Ovary (tissue), 9 donors: Measurements from ENCODE around the gene TRNP1. TPM values are rescaled to one million over a fixed set of nuclear protein-coding genes. Genes with fewer than 3 reads are reported as not detected.

Source experiments
- DNase-seq, 5 donors: peaks; one replicate each; pipeline ENCODE4 v3.0.0-alpha.2; 2019 to 2020
- H3K27ac ChIP-seq, 2 donors: fragments of 200-600 bp; one replicate each; pipeline versions ENCODE4 v1.5.1 to v1.8.0; 2019 to 2022
- H3K27me3 ChIP-seq: fragments of 200-600 bp; one replicate; pipeline ENCODE4 v1.8.0; 2022
- H3K36me3 ChIP-seq: fragments of 200-600 bp; sonication (generic); one replicate; pipeline ENCODE4 v1.5.1; 2019
- H3K4me1 ChIP-seq: one replicate; pipeline ENCODE4 v1.8.1; 2013; ENCODE audit warnings: mild to moderate bottlenecking, moderate library complexity; ENCODE audit not compliant: insufficient read depth
- H3K4me3 ChIP-seq: fragments of 200-600 bp; sonication (generic); one replicate; pipeline ENCODE4 v1.5.1; 2017
- H3K9me3 ChIP-seq, 2 donors: fragments of 200-600 bp in 1 of 2; sonication (generic) in 1 of 2; one replicate each; pipeline versions ENCODE4 v1.5.1 to v1.8.1; 2013 to 2019; ENCODE audit warnings: mild to moderate bottlenecking in 1 of 2, moderate library complexity in 1 of 2
- EP300 ChIP-seq: sonication (generic); formaldehyde crosslinking; IDR thresholded peaks from one replicate; pipeline ENCODE4 v1.6.1; 2017; ENCODE audit warnings: antibody characterized with exemption
- POLR2A ChIP-seq: fragments of 450-650 bp; IDR thresholded peaks from one replicate; pipeline ENCODE4 v1.6.1; 2017; ENCODE audit warnings: antibody characterized with exemption, mild to moderate bottlenecking, moderate library complexity
- WGBS, 3 donors: extraction: QIAGEN DNeasy Blood & Tissue Kit in 1 of 3; methylation state at CpG; one replicate each; pipeline versions ENCODE4 v1.1.5 to v1.1.7; 2013 to 2017; 5-methylcytosine and 5-hydroxymethylcytosine counted together
- intact Hi-C, 4 donors: fragments of 100-400 bp; cut with DNase I; formaldehyde crosslinking; loops; one replicate each; pipeline versions ENCODE4 v1.11.0 to v1.15.1; 2022 to 2023
- polyA plus RNA-seq, 2 donors: library from polyadenylated mRNA; stranded (reverse); fragments of 200-250 nt in 1 of 2; fragments of 350-450 nt in 1 of 2; fragmentation: Illumina TruSeq in 1 of 2; extraction: RNeasy Lipid Tissue Mini Kit (QIAGEN cat#74804) in 1 of 2; gene quantifications; one replicate each; pipeline ENCODE4 v1.2.3, GENCODE V29; 2013 to 2014
- total RNA-seq, 7 donors: library from RNA; depleted of rRNA in 2 of 7; stranded (reverse); fragments of >200 nt in 2 of 7; fragmentation: NEBNext Ultra II Directional in 3 of 7; extraction: Animal tissue kit (Norgen Biotek cat#: 25700) in 3 of 7; gene quantifications; one replicate each; pipeline versions ENCODE4 v1.1.0 to v1.2.4, GENCODE V29; 2016 to 2023
- TF ChIP-seq, protein P1 (sequence below), 3 donors: fragments of 450-650 bp in 2 of 3; fragments of 200-600 bp in 1 of 3; IDR thresholded peaks; one replicate each; pipeline versions ENCODE4 v1.5.1 to v1.8.0; 2016 to 2022; ENCODE audit warnings: antibody characterized with exemption in 3 of 3, mild to moderate bottlenecking in 1 of 3
- donor health status: DM: no; HTN: no; CAD: no; lungs with moderate emphysema.
- donor health status: DM: no; HTN: no; CAD: no.
- donor health status: Bipolar disorder and iron deficiency.
- donor health status: DM: yes; HTN: yes; CAD: no.
- donor health status: DM: no; HTN: no; CAD: no.
- donor health status: DM: yes; HTN: yes; CAD: no.

TRNP1 gene
- total and polyA plus RNA-seq, 9 donors, result 0.25 to 23.8 (median 4.2) TPM

DNA sequence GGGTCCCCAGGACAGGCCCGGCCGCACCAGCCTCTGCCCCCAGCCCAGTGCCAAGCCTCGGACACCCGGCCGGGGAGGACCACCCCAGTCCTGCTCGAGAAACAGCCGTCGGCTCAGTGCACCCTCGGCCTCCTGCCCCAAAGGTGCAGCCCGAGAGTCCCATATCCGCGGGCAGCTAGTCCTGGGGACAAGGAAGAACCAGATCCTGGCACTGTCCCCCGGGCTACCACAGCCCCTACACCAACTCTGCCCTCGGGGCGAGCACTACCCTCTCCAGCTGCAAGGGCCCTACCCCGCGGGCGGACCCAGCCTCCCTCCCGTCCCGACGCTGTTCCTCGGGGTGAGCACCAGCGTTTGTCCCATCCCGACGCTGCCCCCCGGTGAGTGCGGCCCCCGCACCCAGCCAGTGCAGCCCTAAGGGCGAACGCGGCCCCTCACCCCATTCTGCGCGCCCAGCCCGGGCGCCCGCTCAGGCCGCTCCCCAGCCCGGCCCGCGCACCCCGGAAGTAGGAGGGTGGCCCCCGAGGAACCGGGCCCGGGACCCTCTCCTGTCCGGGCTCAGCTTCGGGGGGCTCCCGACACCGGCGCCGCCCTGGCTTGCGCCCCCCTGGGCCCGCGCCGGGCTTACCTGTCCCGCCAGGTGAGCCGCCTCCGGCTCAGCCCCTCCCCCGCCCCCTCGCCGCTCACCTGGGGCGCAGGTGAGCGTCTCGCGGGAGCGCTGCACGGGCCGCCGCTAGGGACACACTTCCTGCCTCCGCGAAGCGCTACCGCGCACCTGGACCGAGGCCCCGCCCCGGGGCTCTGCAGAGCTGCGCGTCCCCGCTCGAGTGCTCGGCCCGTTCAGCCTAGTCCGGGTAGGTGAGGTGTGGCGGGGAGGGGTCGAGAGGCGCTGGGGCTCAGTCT, 33.5 kb upstream of the TRNP1 start, which contains the start of gene KDF1:
Gene KDF1 (minus strand): TSS at position 747 of the 903 bp plus-strand sequence. CDS start 8,088 bp downstream, outside the sequence.
- Histone ChIP-seq H3K4me3 (peak within 1 kb of the TSS; percentile 24), H3K27ac (no peak within 1 kb of the TSS), H3K9me3 (no peaks in the 10 kb centered on the region), H3K27me3 (no peaks in the 10 kb centered on the region), H3K4me1 (peaks cover 4% of the 10 kb centered on the region), H3K36me3 (no peaks in the 10 kb centered on the region)
- TF ChIP-seq, protein P1, sequence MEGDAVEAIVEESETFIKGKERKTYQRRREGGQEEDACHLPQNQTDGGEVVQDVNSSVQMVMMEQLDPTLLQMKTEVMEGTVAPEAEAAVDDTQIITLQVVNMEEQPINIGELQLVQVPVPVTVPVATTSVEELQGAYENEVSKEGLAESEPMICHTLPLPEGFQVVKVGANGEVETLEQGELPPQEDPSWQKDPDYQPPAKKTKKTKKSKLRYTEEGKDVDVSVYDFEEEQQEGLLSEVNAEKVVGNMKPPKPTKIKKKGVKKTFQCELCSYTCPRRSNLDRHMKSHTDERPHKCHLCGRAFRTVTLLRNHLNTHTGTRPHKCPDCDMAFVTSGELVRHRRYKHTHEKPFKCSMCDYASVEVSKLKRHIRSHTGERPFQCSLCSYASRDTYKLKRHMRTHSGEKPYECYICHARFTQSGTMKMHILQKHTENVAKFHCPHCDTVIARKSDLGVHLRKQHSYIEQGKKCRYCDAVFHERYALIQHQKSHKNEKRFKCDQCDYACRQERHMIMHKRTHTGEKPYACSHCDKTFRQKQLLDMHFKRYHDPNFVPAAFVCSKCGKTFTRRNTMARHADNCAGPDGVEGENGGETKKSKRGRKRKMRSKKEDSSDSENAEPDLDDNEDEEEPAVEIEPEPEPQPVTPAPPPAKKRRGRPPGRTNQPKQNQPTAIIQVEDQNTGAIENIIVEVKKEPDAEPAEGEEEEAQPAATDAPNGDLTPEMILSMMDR (IDR thresholded peaks at IDR 0.05), result no peak
- intact Hi-C loops, result no loop called here
- 1% methylated on average over 40 to 86 of the region's 86 CpGs for WGBS, 3 donors
- DNase-seq, result peak in 1 of 5 donors; percentile 22

DNA sequence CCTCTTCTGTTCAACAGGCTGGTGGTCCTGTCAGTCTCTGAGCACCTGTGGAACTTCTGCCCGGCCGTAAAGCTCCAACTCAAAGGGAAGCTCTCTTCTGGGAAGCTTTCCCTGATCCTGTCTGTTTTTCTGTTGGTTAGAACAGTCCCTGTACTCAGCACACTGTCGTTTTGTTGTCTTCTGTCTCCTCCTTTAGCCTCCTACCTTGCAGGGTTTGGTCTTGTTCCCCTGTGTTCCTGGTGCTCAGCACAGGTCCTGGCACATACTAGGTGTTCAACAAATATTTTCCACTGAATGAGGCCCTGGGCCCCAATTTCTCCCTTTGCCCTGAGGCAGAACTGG, 32.9 kb upstream of the TRNP1 start:
- H3K9me3 ChIP-seq, result no peaks in the 10 kb centered on the region
- TF ChIP-seq, protein P1 (IDR thresholded peaks at IDR 0.05), result no peak
- TF ChIP-seq EP300, result no peak
- TF ChIP-seq POLR2A, result no peak
- DNase-seq, result no peak
- no peaks in the 10 kb centered on the region for H3K27me3 ChIP-seq
- intact Hi-C loops, result no loop called here
- no peak overlapping the region for H3K27ac ChIP-seq
- H3K4me1 ChIP-seq, result peaks cover 4% of the 10 kb centered on the region
- WGBS, 3 donors, result 4 to 9% (median 7%) methylated on average over 3 of the region's 3 CpGs
- H3K4me3 ChIP-seq, result peak overlapping the region; percentile 24
- H3K36me3 ChIP-seq, result no peaks in the 10 kb centered on the region

DNA sequence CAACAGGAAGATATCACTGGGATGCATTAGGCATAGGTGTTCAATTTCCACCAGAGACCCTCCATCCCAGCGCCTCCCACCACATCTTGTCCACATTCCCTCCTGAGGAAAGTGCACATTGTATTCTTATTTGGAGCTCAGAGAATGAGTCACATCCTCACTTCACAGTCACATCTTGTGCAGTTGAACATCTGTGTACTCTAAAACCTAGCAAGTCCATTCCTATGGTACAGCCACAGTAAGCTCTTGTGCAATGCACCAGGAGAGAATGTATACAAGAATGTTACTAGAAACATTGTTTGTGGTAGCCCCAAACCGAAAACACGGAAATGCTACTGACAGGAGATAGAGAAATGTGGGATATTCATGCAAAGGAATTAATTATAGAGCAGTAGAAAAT, 31.7 kb upstream of the TRNP1 start:
- H3K27me3 ChIP-seq, result no peaks in the 10 kb centered on the region

DNA sequence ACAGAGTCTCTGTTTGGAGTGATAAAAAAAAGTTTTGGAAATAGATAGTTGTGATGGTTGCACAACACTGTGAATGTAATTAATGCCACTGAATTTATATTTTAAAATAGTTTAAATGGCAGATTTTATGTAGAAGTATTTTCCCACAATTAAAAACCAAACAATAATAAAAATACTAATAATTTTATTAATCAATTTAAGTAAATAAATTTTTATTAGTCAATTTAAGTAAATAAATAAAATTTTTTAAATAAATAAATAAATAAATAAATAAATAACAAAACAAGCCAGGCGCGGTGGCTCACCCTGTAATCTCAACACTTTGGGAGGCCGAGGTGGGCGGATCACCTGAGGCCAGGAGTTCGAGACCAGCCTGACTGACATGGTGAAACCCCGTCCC, 28.3 kb upstream of the TRNP1 start:
- 85 to 89% (median 85%) methylated on average over 6 of the region's 6 CpGs for WGBS, 3 donors
- Histone ChIP-seq H3K27me3 (no peaks in the 10 kb centered on the region), H3K27ac (no peak overlapping the region), H3K4me3 (no peak overlapping the region), H3K9me3 (no peaks in the 10 kb centered on the region), H3K4me1 (peaks cover 2% of the 10 kb centered on the region), H3K36me3 (no peaks in the 10 kb centered on the region)
- DNase-seq, result no peak
- TF ChIP-seq EP300 (no peak), POLR2A (no peak)
- TF ChIP-seq, protein P1 (IDR thresholded peaks at IDR 0.05), result no peak
- intact Hi-C loops, result no loop called here

More for the DNA sequence above, 31.7 kb upstream of the TRNP1 start:
- no peak for DNase-seq
- WGBS, 3 donors, result 43 to 53% (median 44%) methylated on average over 3 of the region's 3 CpGs
- H3K4me3 ChIP-seq, result no peak overlapping the region
- intact Hi-C loops, result no loop called here
- H3K9me3 ChIP-seq, result no peaks in the 10 kb centered on the region
- TF ChIP-seq, protein P1 (IDR thresholded peaks at IDR 0.05), result no peak
- TF ChIP-seq EP300 (no peak), POLR2A (no peak)
- no peaks in the 10 kb centered on the region for H3K36me3 ChIP-seq
- peaks cover 4% of the 10 kb centered on the region for H3K4me1 ChIP-seq
- H3K27ac ChIP-seq, result no peak overlapping the region
